Ammon's horn (tissue), 1 donor: ENCODE results near the gene SH3GL3.

Experiments used
- DNase-seq: peaks from one replicate; pipeline ENCODE4 v3.0.0-alpha.2; 2016; ENCODE audit warnings: low spot score

The SH3GL3 gene

DNA sequence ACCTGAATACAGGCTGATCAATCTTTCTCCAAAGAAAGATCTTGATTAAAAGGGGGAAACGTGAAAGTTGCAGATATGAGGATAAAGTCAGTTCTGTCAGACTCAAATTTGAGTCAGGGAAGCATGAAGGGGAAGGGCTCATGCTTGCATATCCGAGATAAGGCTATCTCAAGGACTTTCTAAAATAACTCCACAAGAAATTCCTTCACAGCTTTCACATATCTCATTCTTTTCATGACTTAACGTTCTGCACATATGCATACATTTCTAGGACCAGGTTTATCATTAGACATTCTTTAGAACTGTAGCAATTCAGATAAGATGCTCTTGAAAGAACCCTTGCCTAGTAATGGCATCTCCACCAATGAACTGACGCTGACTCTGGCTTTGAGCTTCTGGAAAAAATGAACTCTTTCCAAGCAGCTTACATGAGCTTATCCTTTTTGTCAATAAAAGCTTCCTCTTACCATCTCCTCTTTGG is 15.9 kb downstream of the SH3GL3 start:
- no peak for DNase-seq

- no peak for DNase-seq
These were observed 23.7 kb downstream of the SH3GL3 start for GRCh38 chr15:83470887-83471286.

- DNase-seq, result no peak
These were observed 24.2 kb downstream of the SH3GL3 start for GRCh38 chr15:83471307-83471866.

GRCh38 chr15:83472151-83472550 is 25.0 kb downstream of the SH3GL3 start:
- DNase-seq, result no peak

DNA sequence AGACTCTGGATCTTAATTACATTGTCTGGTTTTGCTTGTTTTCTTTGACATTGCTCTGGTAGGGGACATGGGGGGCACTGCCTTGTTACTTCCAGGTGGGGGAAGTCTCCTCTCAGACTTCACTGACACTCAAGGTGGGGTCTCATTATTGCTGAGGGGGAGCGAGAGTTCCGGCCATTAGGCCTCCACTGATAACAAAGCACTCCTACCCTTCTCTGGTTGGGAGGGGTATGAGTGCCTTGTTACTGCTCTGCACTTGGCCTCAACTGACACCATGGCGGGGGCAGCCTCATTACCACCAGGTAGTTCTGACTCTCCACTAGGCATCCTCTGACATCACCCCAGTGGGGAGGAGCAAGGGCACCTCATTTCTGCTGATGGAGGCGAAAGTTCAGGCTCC is 25.7 kb downstream of the SH3GL3 start:
- DNase-seq, result no peak

DNA sequence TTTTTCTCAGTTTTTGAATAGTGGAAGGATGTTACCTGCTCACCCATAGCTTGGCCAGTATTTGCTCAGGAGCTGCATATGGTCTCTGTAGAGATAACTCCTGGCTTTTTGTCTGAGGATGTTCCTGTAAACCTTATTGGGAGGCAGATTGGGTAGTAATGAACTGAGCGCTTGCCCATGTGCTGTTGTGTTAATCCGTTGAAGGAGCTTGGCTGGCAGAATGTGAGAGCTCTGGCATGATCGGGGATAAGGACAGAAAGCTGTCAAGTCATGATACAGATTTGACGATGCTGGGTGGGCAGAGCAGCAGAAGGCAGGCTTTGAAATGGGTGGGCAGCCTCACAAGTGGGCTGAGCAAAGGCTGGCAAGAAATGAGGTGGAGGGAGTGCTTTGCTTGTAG is 27.4 kb downstream of the SH3GL3 start:
- peak; percentile 60 for DNase-seq

DNA sequence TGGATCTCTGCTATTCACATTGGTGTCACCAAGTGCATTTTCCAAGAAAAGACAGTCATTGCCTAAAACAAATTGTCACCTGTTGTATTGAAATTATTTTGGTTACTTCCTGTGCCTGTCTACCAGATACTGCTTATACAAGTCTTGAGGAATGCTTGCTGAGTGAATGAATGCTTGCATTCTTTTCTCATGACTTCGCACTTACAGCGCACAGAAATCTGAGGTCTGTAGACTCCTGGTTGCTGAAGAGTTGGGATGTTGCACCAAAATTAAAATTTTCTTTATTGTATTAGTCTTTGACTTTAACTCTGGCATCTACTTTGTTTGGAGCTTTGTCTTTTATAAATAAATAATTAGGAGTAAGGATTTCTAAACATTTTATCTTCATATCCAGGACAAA is 28.4 kb downstream of the SH3GL3 start:
- no peak for DNase-seq

DNA sequence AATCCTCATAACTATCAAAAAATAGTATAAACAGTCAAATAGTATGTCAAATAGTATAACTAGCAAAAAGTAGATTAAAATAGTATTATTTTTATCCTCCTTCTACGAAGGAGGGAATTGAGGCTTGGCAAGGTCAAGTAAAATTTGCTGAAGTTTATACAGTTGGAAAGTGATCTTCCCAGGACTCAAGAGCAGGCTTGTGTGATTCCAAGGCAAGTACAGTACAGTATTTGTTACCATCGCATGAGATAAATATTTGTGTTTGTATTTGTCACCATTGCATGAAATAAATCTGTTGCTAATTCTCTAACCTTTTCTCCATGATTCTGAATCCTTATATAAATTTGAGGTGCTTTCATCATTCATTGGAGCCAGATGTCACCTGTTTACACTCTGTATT is 28.9 kb downstream of the SH3GL3 start:
- no peak for DNase-seq

- DNase-seq, result no peak
These were observed 29.6 kb downstream of the SH3GL3 start for GRCh38 chr15:83476708-83477107.

GRCh38 chr15:83477172-83477807 is 30.1 kb downstream of the SH3GL3 start:
- no peak for DNase-seq

DNA sequence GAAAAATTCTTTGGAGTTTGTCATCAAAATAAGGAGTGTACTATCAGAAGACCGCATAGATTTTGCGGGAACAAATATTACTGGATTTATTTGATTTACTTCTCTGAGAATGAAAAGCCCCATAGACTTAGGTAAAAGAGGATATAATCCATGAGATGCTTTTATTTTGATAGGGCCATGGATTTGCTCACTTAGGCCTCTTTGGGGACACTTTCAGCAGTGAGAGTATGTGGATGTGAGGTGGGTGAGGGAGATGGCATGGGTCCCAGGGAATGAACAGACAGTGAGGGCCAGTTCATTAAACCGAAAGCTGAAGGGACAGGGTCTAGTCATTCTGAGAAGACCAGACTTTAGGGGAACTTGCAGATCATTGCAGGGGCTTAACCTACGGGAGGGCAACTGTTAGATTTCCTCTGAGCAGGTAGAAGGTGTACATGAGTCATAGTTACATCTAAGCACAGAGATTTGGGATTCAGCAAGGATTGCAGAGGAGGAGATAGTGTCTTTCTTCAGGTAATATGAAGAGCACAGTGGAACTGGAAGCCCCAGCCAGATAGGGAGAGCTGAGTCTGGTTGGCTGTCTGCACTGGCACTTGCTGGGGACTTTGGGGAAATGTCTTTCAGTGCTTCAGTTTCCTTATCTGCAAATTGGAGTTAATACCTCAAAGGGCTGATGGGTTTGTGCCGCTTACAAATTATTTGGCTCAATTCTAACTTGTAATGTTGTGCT is 30.8 kb downstream of the SH3GL3 start:
- DNase-seq, result no peak

GRCh38 chr15:83483612-83484011 is 36.5 kb downstream of the SH3GL3 start:
- DNase-seq, result no peak

GRCh38 chr15:83484636-83485035 is 37.5 kb downstream of the SH3GL3 start:
- no peak for DNase-seq

- no peak for DNase-seq
These were observed 39.2 kb downstream of the SH3GL3 start for GRCh38 chr15:83486363-83486762.

- peak; percentile 43 for DNase-seq
These were observed 40.4 kb downstream of the SH3GL3 start for GRCh38 chr15:83487519-83487918.

DNA sequence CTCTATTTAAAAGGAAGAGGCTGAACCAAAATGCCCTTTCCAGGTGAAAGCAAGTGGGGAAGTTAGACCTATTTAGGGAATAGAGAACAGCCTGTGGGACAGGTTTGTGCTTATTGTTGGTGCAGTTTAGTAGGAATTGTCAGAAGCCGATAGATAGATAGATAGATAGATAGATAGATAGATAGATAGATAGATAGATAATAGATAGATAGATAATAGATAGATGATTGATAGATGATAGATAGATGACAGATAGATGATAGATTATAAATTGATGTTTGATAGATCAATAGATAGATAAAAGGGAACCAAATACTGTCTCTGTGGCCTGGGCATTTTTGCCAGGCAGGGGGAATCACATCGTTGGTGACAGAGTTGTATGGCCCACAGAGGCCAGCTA is 42.5 kb downstream of the SH3GL3 start:
- DNase-seq, result no peak

DNA sequence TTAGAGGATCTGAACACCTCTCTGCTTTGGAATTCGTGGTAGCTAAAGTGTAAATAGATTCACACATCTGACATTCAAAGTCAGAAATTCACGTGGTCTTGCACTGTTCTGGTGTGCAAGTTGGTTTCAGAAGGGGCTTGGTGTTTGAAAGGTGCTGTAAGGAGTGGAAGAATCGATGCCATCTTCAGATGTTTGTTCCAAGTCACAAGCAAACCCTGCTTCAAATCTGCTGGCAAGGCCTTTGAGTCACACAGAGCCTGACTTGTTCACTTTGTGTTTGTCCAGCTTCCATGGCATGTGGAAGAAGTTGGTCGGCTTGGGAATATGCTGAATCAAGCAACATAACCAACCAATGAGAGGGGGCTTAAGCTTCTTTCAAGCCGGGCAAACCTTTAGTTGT is 44.3 kb downstream of the SH3GL3 start:
- no peak for DNase-seq

DNA sequence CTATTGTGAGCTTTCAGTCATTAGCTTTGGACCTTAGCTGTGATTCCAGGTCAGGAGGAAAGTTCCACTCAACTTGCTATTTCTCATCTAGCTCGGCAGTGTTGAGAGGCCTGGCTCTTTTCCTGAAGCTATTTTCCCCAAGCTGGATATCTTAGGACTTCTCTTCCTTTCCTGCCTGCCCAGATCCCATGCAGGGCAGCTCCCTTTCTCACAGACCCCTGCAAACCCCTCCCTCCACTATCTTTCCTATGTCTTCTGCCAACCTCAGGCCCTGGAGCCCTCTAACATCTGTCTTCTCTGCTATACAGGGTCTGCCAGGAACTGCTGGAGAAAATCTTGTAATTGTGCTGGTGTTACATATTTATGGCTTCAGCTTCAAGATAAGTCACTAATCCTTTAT is 49.6 kb downstream of the SH3GL3 start:
- DNase-seq, result no peak

DNA sequence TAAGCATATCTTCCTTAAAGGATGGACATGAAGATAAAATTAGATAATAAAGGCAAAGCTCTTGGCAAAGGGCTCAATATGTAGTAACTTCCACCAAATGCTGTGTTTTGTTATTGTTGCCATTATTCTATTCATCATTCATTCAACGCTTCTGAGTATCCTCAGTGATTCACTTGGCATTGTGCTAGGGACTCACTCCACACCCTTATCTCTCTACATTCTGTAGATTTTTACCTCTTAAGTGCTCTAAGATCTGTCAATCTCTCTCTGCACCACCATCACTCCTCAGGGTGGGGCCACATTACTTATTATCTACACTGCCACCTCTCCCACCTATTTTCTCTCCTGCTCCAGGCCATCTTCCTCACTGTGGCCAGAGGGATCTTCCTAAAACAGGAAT is 51.2 kb downstream of the SH3GL3 start:
- no peak for DNase-seq

- no peak for DNase-seq
These were observed 51.7 kb downstream of the SH3GL3 start for GRCh38 chr15:83498801-83499200.

DNA sequence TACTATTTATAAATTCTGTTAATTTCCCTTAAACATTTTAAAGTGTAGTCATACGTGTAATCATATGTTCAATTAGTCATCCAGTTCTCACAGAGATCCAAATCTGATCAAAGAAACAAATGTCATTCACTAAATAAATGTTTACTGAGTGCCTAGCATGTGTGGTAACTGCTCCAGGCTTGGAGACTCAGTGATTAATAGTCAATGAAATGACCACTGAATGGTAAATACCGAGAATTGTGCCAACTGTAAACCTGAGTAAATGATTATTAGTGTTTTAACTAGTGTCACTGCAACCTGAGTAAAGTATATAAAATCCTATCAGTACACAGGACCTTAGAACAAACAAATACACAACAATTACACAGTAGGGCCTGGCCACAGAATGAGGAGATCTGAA is 52.3 kb downstream of the SH3GL3 start:
- DNase-seq, result no peak

GRCh38 chr15:83503595-83504364 is 56.6 kb downstream of the SH3GL3 start:
- DNase-seq, result no peak

DNA sequence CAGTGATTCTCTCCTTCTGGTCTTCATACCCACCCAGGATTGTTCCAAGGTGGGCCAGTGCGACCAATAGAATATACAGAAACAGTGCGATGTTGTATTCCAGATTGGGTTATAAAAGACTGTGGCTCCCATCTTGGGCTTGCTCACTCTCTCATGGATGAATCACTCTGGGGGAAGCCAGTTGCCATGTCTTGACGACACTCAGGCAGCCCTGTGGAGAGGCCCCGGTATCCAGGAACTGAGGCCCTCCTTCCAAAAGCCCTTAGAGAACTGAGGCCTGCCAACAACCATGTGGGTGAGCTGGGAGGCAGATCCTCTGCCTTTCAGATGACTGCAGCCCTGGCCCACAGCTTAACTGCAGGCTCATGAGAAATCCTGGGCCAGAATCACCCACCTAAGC is 57.2 kb downstream of the SH3GL3 start:
- no peak for DNase-seq
